HEK293 (cell line): ENCODE data around the gene INPP4B.

ENCODE experiments used
- ZBTB1 ChIP-seq: fragments of 450-650 bp; formaldehyde crosslinking; IDR thresholded peaks from 2 replicates; pipeline ENCODE4 v1.5.1; 2016; ENCODE audit warnings: missing biosample characterization, missing genetic modification characterization
- ZNF138 ChIP-seq: fragments of 450-650 bp; formaldehyde crosslinking; IDR thresholded peaks from 2 replicates; pipeline ENCODE4 v1.5.1; 2016; ENCODE audit warnings: missing biosample characterization, missing genetic modification characterization, borderline replicate concordance
- ZNF274 ChIP-seq, 2 experiments: fragments of 200-500 bp in 1 of 2; fragments of 450-650 bp in 1 of 2; sonication (Bioruptor generic) in 1 of 2; formaldehyde crosslinking in 1 of 2; IDR thresholded peaks; 2 replicates each; pipeline versions ENCODE4 v1.5.1 to v1.6.1; 2014 to 2016; ENCODE audit warnings: borderline replicate concordance in 1 of 2, inconsistent platforms in 1 of 2, low read length in 1 of 2, missing biosample characterization in 1 of 2, missing genetic modification characterization in 1 of 2
- TF ChIP-seq, protein P1 (sequence below): fragments of 450-650 bp; formaldehyde crosslinking; IDR thresholded peaks from 2 replicates; pipeline ENCODE4 v1.5.1; 2016; ENCODE audit warnings: missing biosample characterization, missing genetic modification characterization

DNA sequence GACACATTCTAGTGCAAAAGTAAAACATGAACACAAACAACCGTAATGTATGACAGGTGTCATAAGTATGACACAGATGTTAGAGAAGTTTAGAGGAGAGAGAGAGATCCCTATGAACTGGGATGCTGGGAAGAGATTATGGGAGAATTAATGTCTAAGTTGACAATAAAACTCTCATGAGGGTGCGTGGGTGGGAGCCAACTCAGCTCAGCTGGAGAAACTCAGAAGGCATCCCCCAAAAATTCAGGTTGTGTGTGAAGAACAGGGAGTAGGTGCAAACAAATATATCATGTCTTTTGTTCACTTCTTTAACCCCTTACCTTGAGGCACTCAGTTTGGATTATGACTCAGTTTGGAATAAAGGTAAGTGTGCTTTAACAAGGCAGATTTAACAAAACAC, 484.1 kb downstream of the INPP4B start:
- TF ChIP-seq, protein P1, sequence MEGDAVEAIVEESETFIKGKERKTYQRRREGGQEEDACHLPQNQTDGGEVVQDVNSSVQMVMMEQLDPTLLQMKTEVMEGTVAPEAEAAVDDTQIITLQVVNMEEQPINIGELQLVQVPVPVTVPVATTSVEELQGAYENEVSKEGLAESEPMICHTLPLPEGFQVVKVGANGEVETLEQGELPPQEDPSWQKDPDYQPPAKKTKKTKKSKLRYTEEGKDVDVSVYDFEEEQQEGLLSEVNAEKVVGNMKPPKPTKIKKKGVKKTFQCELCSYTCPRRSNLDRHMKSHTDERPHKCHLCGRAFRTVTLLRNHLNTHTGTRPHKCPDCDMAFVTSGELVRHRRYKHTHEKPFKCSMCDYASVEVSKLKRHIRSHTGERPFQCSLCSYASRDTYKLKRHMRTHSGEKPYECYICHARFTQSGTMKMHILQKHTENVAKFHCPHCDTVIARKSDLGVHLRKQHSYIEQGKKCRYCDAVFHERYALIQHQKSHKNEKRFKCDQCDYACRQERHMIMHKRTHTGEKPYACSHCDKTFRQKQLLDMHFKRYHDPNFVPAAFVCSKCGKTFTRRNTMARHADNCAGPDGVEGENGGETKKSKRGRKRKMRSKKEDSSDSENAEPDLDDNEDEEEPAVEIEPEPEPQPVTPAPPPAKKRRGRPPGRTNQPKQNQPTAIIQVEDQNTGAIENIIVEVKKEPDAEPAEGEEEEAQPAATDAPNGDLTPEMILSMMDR (tag by site-specific recombination): no peak
- TF ChIP-seq ZNF138 (tag by site-specific recombination) (no peak), ZBTB1 (tag by site-specific recombination) (no peak), ZNF274 (IDR thresholded peaks at IDR 0.05; ENCODE audit: low read length) (no peak), ZNF274 (tag by site-specific recombination; IDR thresholded peaks at IDR 0.05; ENCODE audit: borderline replicate concordance) (no peak)
